ENCODE measurements around the gene CASP7.
"Not testable (repeated sequence)": the region's sequence is repeated elsewhere in the genome, so short reads cannot be mapped to it uniquely, and the experiment has no call there.

CASP7 gene

DNA sequence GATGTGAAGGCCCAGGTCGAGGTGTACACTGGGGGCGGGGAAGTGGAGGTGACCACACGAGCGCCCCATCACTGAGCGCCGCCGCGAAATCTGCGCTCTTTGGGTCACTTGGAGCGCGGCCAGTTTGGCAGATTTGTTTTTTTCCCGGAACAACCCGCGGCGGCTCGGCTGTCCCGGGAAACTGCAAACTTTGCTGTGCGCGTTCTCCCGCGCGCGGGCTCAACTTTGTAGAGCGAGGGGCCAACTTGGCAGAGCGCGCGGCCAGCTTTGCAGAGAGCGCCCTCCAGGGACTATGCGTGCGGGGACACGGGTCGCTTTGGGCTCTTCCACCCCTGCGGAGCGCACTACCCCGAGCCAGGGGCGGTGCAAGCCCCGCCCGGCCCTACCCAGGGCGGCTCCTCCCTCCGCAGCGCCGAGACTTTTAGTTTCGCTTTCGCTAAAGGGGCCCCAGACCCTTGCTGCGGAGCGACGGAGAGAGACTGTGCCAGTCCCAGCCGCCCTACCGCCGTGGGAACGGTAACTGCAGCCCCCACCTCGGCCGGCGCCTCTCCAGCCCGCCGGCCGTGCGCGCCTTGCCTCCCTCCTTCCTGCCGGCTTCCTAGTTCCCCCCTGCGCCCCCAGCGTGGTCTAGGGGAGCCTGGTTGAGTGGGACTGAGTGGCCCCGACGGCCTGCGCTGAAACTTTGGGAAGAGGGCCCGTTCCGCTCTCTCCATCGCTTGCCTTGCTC lies at the start of gene CASP7:
Gene CASP7 (plus strand): TSS at position 450 of the 727 bp plus-strand sequence. CDS start 17,582 bp downstream, outside the sequence.
- H3K27ac ChIP-seq: peak within 1 kb of the TSS; percentile 75
- DNase-seq (ENCODE audit: low read depth, low spot score): no peak

DNA sequence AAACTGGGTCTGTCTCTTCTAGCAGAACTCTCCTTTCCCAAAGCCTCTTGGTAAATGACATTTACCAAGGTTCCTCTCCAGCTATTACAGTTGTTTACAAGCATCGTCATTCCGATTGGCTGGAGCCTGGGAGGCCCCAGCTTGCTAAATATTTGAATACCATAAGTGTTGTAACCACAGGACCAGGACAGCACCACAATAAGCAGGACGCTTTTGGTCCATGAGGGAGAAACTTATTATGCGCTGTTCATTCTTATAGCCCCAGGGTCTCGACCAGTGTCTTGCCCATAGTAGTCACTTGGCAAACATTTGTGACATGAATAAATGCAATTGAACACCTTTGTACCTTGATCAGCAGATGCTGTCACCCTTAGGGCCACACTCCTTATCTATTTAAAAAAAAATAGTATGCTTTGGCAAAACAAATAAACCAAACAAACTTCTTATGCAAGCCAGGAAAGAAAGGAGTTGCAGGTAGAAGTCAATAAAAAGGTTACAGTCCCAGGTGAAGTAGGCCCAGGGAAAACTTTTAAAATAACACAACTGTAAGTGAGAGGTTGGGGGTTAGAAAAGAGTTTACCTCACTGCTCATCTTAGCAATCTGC lies 48.7 kb upstream of the CASP7 start:
- no peak overlapping the region for H3K27ac ChIP-seq
- no peak for DNase-seq (ENCODE audit: low read depth, low spot score)

DNA sequence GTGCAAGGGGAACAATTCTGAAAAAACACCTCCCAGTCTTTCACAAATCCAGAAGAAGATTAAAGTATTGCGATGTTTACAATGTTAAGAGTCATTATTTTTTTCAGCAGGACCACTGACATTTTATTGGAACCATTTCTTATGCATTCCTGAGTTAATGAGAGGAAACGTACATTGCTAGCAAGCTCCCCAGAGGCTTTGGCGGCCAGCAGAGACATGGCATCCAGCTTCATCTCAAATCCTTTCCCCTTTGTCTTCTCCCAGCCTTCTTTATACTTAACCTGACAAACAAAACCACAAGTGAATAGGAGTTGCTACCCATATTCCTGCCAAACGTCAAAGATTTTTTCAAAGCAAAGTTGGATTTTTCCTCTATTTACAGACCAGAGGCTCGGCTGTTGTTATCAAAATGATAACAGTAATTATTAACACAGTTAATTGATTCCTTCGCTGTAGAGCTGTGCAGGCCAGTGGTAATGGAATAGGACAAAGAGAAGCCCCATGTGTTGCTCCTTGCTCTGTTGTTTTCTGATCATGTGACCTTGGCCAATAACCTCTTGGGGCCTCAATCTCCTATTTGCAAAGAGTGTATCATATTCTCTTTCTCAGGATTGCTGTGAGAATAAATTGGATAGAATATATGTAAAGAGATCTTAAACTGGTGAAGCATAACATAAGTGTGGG lies 47.9 kb upstream of the CASP7 start:
- H3K27ac ChIP-seq: no peak overlapping the region
- no peak for DNase-seq (ENCODE audit: low read depth, low spot score)

GRCh38 chr10:113639966-113640365 lies 39.7 kb upstream of the CASP7 start:
- no peak for DNase-seq (ENCODE audit: low read depth, low spot score)
- H3K27ac ChIP-seq: no peak overlapping the region

- no peak overlapping the region for H3K27ac ChIP-seq
- no peak for DNase-seq (ENCODE audit: low read depth, low spot score)
These were observed 38.0 kb upstream of the CASP7 start for GRCh38 chr10:113641702-113642101.

DNA sequence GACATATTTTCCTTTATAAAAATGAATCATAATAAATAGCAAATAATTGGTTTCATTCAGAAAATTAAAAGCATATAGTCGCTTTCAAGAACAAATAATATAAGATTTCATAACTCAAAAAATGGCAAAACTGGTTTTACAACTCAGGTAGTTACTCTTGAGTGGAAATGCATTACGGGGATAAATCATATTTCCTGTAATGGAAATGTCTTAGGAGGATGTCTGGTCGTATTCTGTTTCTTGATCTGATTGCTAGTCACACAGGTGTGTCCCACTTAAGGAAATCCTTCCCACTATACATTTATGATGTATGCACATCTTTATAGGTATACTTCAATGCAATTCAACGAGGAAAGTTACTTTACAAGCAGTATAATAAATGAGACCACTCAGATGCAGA lies 36.5 kb upstream of the CASP7 start:
- no peak for DNase-seq (ENCODE audit: low read depth, low spot score)
- no peak overlapping the region for H3K27ac ChIP-seq

DNA sequence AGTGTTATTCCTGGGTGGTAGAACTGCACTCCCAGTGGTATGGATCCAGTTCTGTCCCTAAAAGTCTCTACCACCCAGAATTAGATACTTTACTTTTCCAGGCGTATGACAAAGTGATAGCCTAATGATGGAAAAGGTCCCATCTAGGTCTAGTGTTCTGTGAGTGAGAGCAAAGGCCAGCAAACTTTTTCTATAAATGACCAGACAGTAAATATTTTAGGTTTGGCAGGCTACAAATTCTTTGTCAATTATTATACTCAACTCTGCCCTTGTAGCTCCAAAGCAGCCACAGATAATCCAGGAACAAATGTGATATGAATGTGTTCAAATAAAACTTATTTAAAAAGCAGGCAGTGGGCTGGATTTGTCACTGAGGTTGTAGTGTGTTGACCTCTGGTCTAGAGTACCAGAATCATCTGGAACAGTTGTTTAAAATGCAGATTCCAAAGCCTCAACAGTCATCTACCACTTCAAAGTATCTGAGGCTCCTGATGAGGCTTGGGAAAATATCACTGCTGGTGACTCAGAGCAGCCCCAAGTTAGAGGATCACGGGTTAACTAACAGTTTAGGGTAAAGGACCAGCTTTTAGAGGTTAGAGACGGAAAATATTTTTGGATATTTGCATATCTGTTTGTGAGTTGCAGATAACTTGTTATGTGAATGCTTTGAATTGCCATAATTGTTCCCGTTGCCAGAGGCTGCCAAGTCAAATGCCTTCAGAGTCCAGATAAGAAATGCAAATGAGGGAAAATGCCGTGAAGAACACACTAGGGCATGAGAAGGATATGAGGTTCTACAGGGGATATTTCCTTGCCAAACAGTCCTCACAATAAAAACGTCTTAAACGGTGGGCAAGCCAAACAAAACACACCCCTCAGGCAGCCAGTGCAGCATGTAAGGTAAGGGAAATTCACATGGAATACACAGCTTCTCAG lies 35.3 kb upstream of the CASP7 start:
- no peak for DNase-seq (ENCODE audit: low read depth, low spot score)
- H3K27ac ChIP-seq: no peak overlapping the region

DNA sequence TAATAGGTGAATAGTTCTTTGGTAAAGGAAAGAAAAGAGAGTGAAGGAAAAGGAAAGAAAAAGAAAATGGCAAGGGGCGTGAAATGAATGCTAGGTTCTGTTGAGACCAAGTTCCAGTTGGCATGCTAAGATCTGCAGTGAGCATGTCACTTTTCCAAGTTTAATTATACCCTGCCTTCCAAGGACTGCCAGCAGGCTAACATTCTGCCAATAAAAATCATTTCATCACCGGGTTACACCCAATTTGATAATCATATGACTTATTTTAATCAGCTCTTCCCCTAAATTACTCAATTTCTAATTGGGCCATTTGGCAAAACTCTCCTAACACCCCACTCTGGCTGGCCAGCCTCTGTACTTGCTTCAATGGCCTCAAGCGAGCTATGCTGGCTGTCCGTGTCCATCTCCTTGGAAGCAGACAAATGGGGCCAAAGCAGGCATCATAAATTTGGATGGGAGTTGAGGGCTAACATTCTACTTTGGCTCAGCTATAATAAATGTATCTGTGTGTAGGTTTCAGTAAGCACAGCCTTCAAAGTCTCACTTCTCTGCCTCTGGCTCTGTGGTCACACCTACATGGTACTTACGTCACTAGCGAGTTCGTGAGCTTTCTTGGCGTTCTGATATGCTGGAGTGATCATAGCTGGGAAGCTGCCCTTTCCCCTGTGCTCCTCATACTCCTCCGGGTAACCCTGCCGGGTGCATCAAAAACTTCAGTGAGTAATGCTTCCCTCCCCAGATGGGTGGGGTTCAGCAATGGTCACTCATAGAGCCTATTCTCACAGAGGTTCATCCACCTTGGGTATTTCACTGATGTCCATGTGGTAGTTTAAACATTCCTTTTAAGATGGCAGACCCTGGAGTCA lies 33.1 kb upstream of the CASP7 start:
- no peak for DNase-seq (ENCODE audit: low read depth, low spot score)
- H3K27ac ChIP-seq: no peak overlapping the region

DNA sequence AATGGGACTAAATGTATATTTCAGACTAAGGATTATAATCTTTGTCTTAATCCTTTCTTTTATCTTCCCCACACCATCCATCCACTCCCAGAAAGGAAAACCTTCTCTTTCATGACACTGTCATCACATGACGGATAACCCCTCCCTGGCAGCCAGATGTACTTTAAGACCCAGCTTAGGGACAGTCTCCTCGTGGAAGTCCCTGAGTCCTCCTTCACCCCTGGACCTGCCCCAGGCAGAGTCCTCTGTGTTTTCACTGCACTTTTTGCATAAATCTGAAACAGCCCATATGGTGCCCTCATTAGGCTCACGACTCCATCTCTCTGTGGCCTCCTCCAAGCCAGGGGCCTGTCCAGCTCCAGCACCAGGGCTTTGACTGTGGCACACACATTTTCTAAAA lies 31.9 kb upstream of the CASP7 start:
- no peak for DNase-seq (ENCODE audit: low read depth, low spot score)
- no peak overlapping the region for H3K27ac ChIP-seq

- no peak for DNase-seq (ENCODE audit: low read depth, low spot score)
- no peak overlapping the region for H3K27ac ChIP-seq
These were observed 31.2 kb upstream of the CASP7 start for GRCh38 chr10:113648478-113648877.

GRCh38 chr10:113650172-113650571 lies 29.5 kb upstream of the CASP7 start:
- no peak for DNase-seq (ENCODE audit: low read depth, low spot score)
- peak overlapping the region; percentile 27 for H3K27ac ChIP-seq

DNA sequence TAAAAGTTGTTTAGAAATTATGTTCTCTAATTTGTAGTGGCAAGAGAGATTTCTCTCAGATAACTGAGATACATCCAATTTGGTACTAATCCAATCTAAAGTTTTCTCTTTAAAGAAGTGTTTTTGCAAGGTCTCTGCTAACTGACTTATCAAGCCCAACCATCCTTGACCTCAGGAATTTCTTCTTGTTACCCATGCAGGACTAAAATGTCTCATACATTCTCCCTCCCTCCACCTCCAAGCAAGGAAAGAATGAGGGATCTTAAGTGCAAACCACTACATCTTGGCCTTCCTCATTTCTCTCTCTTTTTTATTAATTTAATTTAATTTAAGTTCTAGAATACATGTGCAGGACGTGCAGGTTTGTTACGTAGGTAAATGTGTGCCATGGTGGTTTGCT lies 28.7 kb upstream of the CASP7 start:
- no peak for DNase-seq (ENCODE audit: low read depth, low spot score)
- no peak overlapping the region for H3K27ac ChIP-seq

DNA sequence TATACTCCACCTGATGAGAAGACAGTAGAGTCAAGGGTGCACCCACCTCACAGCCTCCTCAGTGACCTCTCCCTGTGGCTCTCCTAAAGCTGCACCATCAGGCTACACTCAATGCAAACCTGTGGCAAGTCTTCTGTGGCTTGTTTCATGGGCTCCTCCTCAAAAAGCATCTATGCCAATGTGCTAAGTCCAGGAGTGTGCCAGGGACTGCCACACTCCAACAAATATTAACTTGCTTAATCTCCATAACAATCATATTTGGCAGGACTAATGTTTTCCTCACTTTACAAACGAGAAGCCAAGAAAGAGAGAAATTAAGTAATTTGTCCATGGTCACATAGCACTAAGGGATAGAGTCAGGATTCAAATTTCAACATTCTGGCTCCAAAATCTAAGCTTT lies 27.8 kb upstream of the CASP7 start:
- no peak overlapping the region for H3K27ac ChIP-seq
- no peak for DNase-seq (ENCODE audit: low read depth, low spot score)

GRCh38 chr10:113652456-113652855 lies 27.3 kb upstream of the CASP7 start:
- not testable (repeated sequence) for H3K27ac ChIP-seq; DNase-seq (ENCODE audit: low read depth, low spot score)

DNA sequence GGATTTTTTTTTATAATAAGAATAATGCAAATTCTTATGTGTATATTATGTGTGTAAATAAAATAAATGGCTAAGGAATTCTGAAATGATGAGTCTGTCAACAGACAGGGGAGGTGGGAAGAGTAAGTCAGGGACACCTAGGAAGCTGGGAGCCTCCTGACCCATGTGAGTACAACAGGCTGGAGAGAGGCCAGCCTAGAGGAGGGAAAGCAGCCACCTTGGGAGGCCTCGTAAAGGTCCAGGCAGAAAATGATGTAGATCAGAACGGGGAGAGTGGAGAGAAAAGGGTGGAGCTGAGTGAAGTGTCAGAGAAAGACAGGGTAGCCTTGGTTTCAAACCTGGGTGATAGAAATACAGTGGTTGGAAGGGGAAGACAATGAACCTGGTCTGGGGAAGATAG lies 22.8 kb upstream of the CASP7 start:
- DNase-seq (ENCODE audit: low read depth, low spot score): no peak
- H3K27ac ChIP-seq: no peak overlapping the region

DNA sequence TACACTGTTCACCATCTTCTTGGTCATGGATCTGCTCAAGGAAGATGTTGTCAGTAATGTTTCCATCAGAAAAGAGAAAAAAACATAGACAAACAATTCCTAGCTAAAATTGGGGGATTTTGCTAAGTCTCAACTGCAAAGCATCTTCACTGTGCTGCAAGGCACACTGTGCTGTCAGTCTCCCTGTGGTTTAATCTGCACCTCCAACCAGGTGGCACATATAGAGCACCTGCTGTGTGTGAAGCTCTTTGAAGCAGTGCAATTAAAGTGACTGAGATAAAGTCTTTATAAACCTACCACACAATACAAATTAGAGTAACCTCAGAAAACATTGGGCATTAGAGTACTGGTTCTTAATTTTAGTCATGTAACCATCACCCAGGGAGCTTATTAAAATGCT lies 22.2 kb upstream of the CASP7 start:
- DNase-seq (ENCODE audit: low read depth, low spot score): no peak
- no peak overlapping the region for H3K27ac ChIP-seq

DNA sequence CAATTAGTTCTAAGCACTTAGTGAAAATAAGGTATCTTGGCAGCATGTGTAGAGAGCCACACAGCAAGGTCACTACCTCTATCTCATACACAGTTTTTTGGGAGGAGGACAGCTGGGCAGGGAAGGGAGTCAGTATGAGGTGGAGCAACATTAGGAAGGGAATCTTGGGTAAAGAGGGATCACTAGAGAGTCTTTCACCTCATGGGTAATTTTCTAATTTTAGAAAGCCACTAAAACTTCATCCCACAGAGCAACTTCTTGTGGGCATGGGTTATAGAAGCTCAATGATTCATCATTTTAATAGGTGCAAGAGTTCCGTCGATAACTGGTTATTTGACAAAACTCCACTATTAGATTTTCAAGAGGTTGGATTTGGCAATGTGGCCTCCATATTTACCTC lies 18.4 kb upstream of the CASP7 start:
- H3K27ac ChIP-seq: no peak overlapping the region
- DNase-seq (ENCODE audit: low read depth, low spot score): no peak

GRCh38 chr10:113663142-113663541 lies 16.6 kb upstream of the CASP7 start:
- no peak for DNase-seq (ENCODE audit: low read depth, low spot score)

DNA sequence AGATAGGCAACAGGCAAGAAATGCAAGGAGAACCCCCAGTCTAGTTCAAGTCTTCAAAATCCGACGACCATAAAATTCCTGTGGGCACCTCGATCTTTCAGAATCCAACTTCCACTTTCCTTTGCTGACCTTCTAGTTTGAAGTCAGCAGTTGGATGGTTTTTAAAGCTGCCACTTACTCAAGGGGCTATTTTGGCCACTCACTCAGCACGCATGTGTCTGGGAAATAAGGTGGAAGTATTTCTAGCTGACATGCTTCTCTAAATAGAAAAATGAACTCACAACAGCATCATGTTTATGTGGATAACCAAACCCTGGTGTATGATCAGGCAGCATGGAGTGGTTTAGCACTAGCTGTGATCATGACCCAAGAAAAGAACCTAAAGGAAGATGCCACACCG lies 15.8 kb upstream of the CASP7 start, which contains the start of gene NRAP:
Gene NRAP (minus strand): TSS at position 134 of the 400 bp plus-strand sequence. CDS start 159 bp downstream, outside the sequence.
- H3K27ac ChIP-seq: no peak within 1 kb of the TSS
- no peak for DNase-seq (ENCODE audit: low read depth, low spot score)

More at GRCh38 chr10:113663142-113663541, 16.6 kb upstream of the CASP7 start:
- H3K27ac ChIP-seq: no peak overlapping the region

Measured in epithelial cell of prostate (primary cell).